Neural progenitor cell (in vitro differentiated cells): ENCODE measurements around the gene C6orf141.

ENCODE experiments used
- CTCF ChIP-seq: fragments of 200-600 bp; sonication (generic); IDR thresholded peaks from 2 replicates; pipeline ENCODE4 v1.5.1; 2017; ENCODE audit warnings: antibody characterized with exemption, mild to moderate bottlenecking
- EZH2 ChIP-seq: fragments of 200-600 bp; sonication (generic); IDR thresholded peaks from 2 replicates; pipeline ENCODE4 v1.6.1; 2017; ENCODE audit warnings: antibody characterized with exemption, mild to moderate bottlenecking, moderate library complexity

- no peak for TF ChIP-seq CTCF
- TF ChIP-seq EZH2 = no peak
Observed at GRCh38 chr6:49549691-49550491, 577 bp upstream of the C6orf141 start.
